Measurements from ENCODE around the gene OR2M4. TPM values are rescaled to one million over a fixed set of nuclear protein-coding genes. Genes with fewer than 3 reads are reported as not detected.

The OR2M4 gene
- total and polyA plus RNA-seq, 2 donors (not counting 1 experiment from before 2014, with no cell fraction given) = not detected

DNA sequence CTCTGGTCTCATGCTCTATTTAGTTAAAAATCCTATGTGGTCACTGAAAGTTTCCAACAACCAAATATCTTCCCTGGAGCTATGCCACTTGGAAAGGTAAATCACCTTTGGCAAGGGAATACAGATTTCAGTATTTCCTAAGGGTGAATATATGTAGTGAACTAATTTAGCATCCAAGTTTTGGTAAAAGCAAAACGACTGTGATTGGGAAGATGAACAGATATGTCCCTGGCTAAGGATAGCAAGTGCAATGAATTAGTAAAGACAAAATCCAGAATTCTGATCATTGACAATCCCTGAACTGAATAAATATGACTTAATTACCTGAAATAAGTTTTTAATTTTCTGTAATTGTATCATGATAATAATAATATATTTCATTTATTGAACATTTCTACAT, 46.7 kb downstream of the OR2M4 start, which contains the start of gene OR2T33:
Gene OR2T33 (minus strand): TSS at position 101 of the 400 bp plus-strand sequence. CDS start 4,162 bp downstream, outside the sequence.
- Histone ChIP-seq H3K9ac (ENCODE audit: low read length) (no peak within 1 kb of the TSS), H3K9me3 (ENCODE audit: control extremely low read depth in 1 of 3, control insufficient read depth in 2 of 3, insufficient read depth in 1 of 3, low read length in 2 of 3) (no peaks in the 10 kb centered on the region), H2AFZ (ENCODE audit: insufficient read depth, low read depth, low read length, poor library complexity, severe bottlenecking) (no peak within 1 kb of the TSS), H3K4me3 (ENCODE audit: control extremely low read depth in 1 of 5, extremely low read depth in 1 of 5, insufficient read depth in 1 of 5, low read depth in 2 of 5, low read length in 4 of 5) (no peak within 1 kb of the TSS), H3K27ac (ENCODE audit: low read length in 2 of 2) (no peak within 1 kb of the TSS), H3K27me3 (replicated peaks in 1 of 4; ENCODE audit: control extremely low read depth in 1 of 4, control insufficient read depth in 3 of 4, insufficient read depth in 4 of 4, low read length in 3 of 4) (no peaks in the 10 kb centered on the region), H3K4me2 (replicated peaks; ENCODE audit: low read depth, low read length, poor library complexity, severe bottlenecking) (no peak within 1 kb of the TSS), H3K4me1 (ENCODE audit: control insufficient read depth in 2 of 2, insufficient read depth in 2 of 2, low read length in 2 of 2) (no peaks in the 10 kb centered on the region), H3K79me2 (ENCODE audit: control insufficient read depth, insufficient read depth, low read length) (no peaks in the 10 kb centered on the region), H3K36me3 (replicated peaks in 1 of 2; ENCODE audit: control extremely low read depth in 1 of 2, control insufficient read depth in 1 of 2, extremely low read depth in 1 of 2, insufficient read depth in 2 of 2, low read length in 1 of 2) (no peaks in the 10 kb centered on the region), H4K20me1 (ENCODE audit: control insufficient read depth, insufficient read depth, low read length, poor library complexity, severe bottlenecking) (no peaks in the 10 kb centered on the region)
- ChIA-PET POLR2A (no interaction called here), CTCF (no interaction called here)
- intact Hi-C loops (cut with micrococcal nuclease) = no loop called here
- Mint-ChIP-seq H3K27ac (no peak within 1 kb of the TSS), H3K27me3 (no peaks in the 10 kb centered on the region), H3K4me3 (no peak within 1 kb of the TSS), H3K4me1 (no peaks in the 10 kb centered on the region), H3K9me3 (ENCODE audit: insufficient read depth) (no peaks in the 10 kb centered on the region)
- WGBS (ENCODE audit: insufficient coverage) = no CpG with 5 or more reads among the region's 1 CpG
- no peak for TF ChIP-seq CTCF (IDR thresholded peaks at IDR 0.05)
- no peak for TF ChIP-seq EZH2 (IDR thresholded peaks at IDR 0.05; ENCODE audit: borderline replicate concordance, insufficient read depth, low read depth, low read length, poor library complexity, severe bottlenecking)
- ATAC-seq (ENCODE audit: low read depth) = no peak
- no peak for DNase-seq

DNA sequence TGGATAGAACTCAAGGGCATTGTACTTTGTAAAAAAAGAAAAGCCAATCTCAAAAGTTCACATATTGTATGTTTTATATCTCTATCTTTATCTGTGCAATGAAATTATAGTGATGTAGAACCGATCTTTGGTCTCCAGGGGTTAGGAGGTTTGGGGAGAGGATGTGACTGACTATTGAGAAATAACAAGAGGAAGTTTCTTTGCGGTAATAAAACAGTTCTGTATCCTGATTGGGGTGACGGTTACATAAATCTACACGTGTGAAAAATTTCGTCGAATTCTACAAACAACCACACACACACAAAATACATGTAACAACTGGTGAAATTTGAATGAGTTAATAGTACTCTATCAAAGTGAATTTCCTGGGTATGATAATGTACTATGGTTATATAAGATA, 57.2 kb downstream of the OR2M4 start:
- Histone ChIP-seq H3K9me3 (ENCODE audit: control extremely low read depth in 1 of 3, control insufficient read depth in 2 of 3, insufficient read depth in 1 of 3, low read length in 2 of 3) (no peaks in the 10 kb centered on the region), H3K4me3 (ENCODE audit: control extremely low read depth in 1 of 5, extremely low read depth in 1 of 5, insufficient read depth in 1 of 5, low read depth in 2 of 5, low read length in 4 of 5) (no peak overlapping the region), H3K4me2 (replicated peaks; ENCODE audit: low read depth, low read length, poor library complexity, severe bottlenecking) (no peak overlapping the region), H3K79me2 (ENCODE audit: control insufficient read depth, insufficient read depth, low read length) (no peaks in the 10 kb centered on the region), H4K20me1 (ENCODE audit: control insufficient read depth, insufficient read depth, low read length, poor library complexity, severe bottlenecking) (no peaks in the 10 kb centered on the region), H3K4me1 (ENCODE audit: control insufficient read depth in 2 of 2, insufficient read depth in 2 of 2, low read length in 2 of 2) (no peaks in the 10 kb centered on the region), H3K27me3 (replicated peaks in 1 of 4; ENCODE audit: control extremely low read depth in 1 of 4, control insufficient read depth in 3 of 4, insufficient read depth in 4 of 4, low read length in 3 of 4) (peaks cover 0 to 4% (median 0%) of the 10 kb centered on the region in 4 experiments), H3K36me3 (replicated peaks in 1 of 2; ENCODE audit: control extremely low read depth in 1 of 2, control insufficient read depth in 1 of 2, extremely low read depth in 1 of 2, insufficient read depth in 2 of 2, low read length in 1 of 2) (no peaks in the 10 kb centered on the region), H3K9ac (ENCODE audit: low read length) (no peak overlapping the region), H3K27ac (ENCODE audit: low read length in 2 of 2) (no peak overlapping the region), H2AFZ (ENCODE audit: insufficient read depth, low read depth, low read length, poor library complexity, severe bottlenecking) (no peak overlapping the region)
- POLR2A ChIA-PET = no interaction called here
- no CpG with 5 or more reads among the region's 6 CpGs for WGBS (ENCODE audit: insufficient coverage)
- Mint-ChIP-seq H3K4me1 (peaks cover 3% of the 10 kb centered on the region), H3K9me3 (ENCODE audit: insufficient read depth) (no peaks in the 10 kb centered on the region), H3K27ac (no peak overlapping the region), H3K4me3 (no peak overlapping the region), H3K27me3 (no peaks in the 10 kb centered on the region)
- TF ChIP-seq EZH2 (IDR thresholded peaks at IDR 0.05; ENCODE audit: borderline replicate concordance, insufficient read depth, low read depth, low read length, poor library complexity, severe bottlenecking) (no peak), CTCF (IDR thresholded peaks at IDR 0.05) (no peak)
- CTCF ChIA-PET = no interaction called here
- no peak for ATAC-seq (ENCODE audit: low read depth)
- intact Hi-C loops (cut with micrococcal nuclease) = no loop called here
- no peak for DNase-seq

Other genes starting within 250 kb of the OR2M4 start
- 0.27 TPM in 1 of 2 replicates, not detected in the other for gene OR2L5, start 217.8 kb upstream of the OR2M4 start, total RNA-seq
- 0.09 and 0.13 TPM in 2 replicates for gene OR2L5, start 217.8 kb upstream of the OR2M4 start, polyA plus RNA-seq
- gene OR2L2, start 201.3 kb upstream of the OR2M4 start, total RNA-seq = 0.44 and 0.52 TPM in 2 replicates
- 0.72 and 1.7 TPM in 2 replicates for gene OR2L2, start 201.3 kb upstream of the OR2M4 start, polyA plus RNA-seq
- 0.10 TPM in 1 of 2 replicates, not detected in the other for gene OR2L3, start 184.6 kb upstream of the OR2M4 start, total RNA-seq
- 0.17 and 0.42 TPM in 2 replicates for gene OR2L3, start 184.6 kb upstream of the OR2M4 start, polyA plus RNA-seq
- not detected in 2 replicates for gene OR2L13, start 136.2 kb upstream of the OR2M4 start, total RNA-seq
- gene OR2L13, start 136.2 kb upstream of the OR2M4 start, polyA plus RNA-seq = 0.27 and 0.73 TPM in 2 replicates
- not detected in 2 replicates for gene OR2M5, start 86.3 kb upstream of the OR2M4 start, total RNA-seq
- not detected in 2 replicates for gene OR2M5, start 86.3 kb upstream of the OR2M4 start, polyA plus RNA-seq
- not detected in 2 replicates for gene OR2M2, start 56.6 kb upstream of the OR2M4 start, total RNA-seq
- gene OR2M2, start 56.6 kb upstream of the OR2M4 start, polyA plus RNA-seq = not detected in 2 replicates
- gene OR2M3, start 34.2 kb upstream of the OR2M4 start, total RNA-seq = not detected in 2 replicates
- gene OR2M3, start 34.2 kb upstream of the OR2M4 start, polyA plus RNA-seq = not detected in 2 replicates
- gene OR2T33, start 46.6 kb downstream of the OR2M4 start, total RNA-seq = not detected in 2 replicates
- not detected in 2 replicates for gene OR2T33, start 46.6 kb downstream of the OR2M4 start, polyA plus RNA-seq
- not detected in 2 replicates for gene OR2T12, start 72.0 kb downstream of the OR2M4 start, total RNA-seq
- not detected in 2 replicates for gene OR2T12, start 72.0 kb downstream of the OR2M4 start, polyA plus RNA-seq
- gene OR2M7, start 93.2 kb downstream of the OR2M4 start, total RNA-seq = not detected in 2 replicates
- gene OR2M7, start 93.2 kb downstream of the OR2M4 start, polyA plus RNA-seq = not detected in 2 replicates
- not detected in 2 replicates for gene OR14C36, start 117.4 kb downstream of the OR2M4 start, total RNA-seq
- not detected in 2 replicates for gene OR14C36, start 117.4 kb downstream of the OR2M4 start, polyA plus RNA-seq
- not detected in 2 replicates for gene OR2T4, start 130.2 kb downstream of the OR2M4 start, total RNA-seq
- not detected in 2 replicates for gene OR2T4, start 130.2 kb downstream of the OR2M4 start, polyA plus RNA-seq
- gene OR2T6, start 144.3 kb downstream of the OR2M4 start, total RNA-seq = not detected in 2 replicates
- gene OR2T6, start 144.3 kb downstream of the OR2M4 start, polyA plus RNA-seq = not detected in 2 replicates
- not detected in 2 replicates for gene OR2T1, start 171.6 kb downstream of the OR2M4 start, total RNA-seq
- not detected in 2 replicates for gene OR2T1, start 171.6 kb downstream of the OR2M4 start, polyA plus RNA-seq
- 3.9 and 4.4 TPM in 2 replicates for gene OR2T2, start 214.2 kb downstream of the OR2M4 start, total RNA-seq
- gene OR2T2, start 214.2 kb downstream of the OR2M4 start, polyA plus RNA-seq = 0.19 and 0.48 TPM in 2 replicates
- gene OR2T3, start 241.9 kb downstream of the OR2M4 start, total RNA-seq = 1.4 and 1.8 TPM in 2 replicates
- gene OR2T3, start 241.9 kb downstream of the OR2M4 start, polyA plus RNA-seq = 0.89 and 1.2 TPM in 2 replicates